ENCODE data around the gene SLC22A17. TPM values are rescaled to one million over a fixed set of nuclear protein-coding genes. Genes with fewer than 3 reads are reported as not detected.

SLC22A17 gene
- total RNA-seq, 1 donor from 2014 or later = 29.3 TPM

- H3K9me3 Mint-ChIP-seq (ENCODE audit: unreplicated experiment) = no peaks in the 10 kb centered on the region
- H3K27ac ChIP-seq (ENCODE audit: low read depth, low read length) = no peak overlapping the region
- no peak overlapping the region for H3K9ac ChIP-seq (ENCODE audit: low read length)
- DNase-seq (ENCODE audit: low read depth) (no peak), FAIRE-seq (no peak)
- H3K4me3 Mint-ChIP-seq (ENCODE audit: unreplicated experiment) = no peak overlapping the region
- TF ChIP-seq EZH2 (IDR thresholded peaks at IDR 0.05; ENCODE audit: insufficient read depth, low read length) = no peak
- TF ChIP-seq, protein P1, sequence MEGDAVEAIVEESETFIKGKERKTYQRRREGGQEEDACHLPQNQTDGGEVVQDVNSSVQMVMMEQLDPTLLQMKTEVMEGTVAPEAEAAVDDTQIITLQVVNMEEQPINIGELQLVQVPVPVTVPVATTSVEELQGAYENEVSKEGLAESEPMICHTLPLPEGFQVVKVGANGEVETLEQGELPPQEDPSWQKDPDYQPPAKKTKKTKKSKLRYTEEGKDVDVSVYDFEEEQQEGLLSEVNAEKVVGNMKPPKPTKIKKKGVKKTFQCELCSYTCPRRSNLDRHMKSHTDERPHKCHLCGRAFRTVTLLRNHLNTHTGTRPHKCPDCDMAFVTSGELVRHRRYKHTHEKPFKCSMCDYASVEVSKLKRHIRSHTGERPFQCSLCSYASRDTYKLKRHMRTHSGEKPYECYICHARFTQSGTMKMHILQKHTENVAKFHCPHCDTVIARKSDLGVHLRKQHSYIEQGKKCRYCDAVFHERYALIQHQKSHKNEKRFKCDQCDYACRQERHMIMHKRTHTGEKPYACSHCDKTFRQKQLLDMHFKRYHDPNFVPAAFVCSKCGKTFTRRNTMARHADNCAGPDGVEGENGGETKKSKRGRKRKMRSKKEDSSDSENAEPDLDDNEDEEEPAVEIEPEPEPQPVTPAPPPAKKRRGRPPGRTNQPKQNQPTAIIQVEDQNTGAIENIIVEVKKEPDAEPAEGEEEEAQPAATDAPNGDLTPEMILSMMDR (IDR thresholded peaks at IDR 0.05; ENCODE audit: insufficient read depth, low read depth, low read length) = no peak
- no peaks in the 10 kb centered on the region for H3K27me3 Mint-ChIP-seq (ENCODE audit: low read depth, unreplicated experiment)
- peaks cover 14% of the 10 kb centered on the region for H3K4me1 ChIP-seq (ENCODE audit: insufficient read depth, low read length)
- peaks cover 8% of the 10 kb centered on the region for H3K36me3 Mint-ChIP-seq (ENCODE audit: low read depth, unreplicated experiment)
- H4K20me1 ChIP-seq (ENCODE audit: insufficient read depth, low read length) = peaks cover 40% of the 10 kb centered on the region
- H3K4me3 ChIP-seq (ENCODE audit: insufficient read depth, low read depth, low read length) = no peak overlapping the region
- peaks cover 11% of the 10 kb centered on the region for H3K4me1 Mint-ChIP-seq (ENCODE audit: low read depth, unreplicated experiment)
- no peaks in the 10 kb centered on the region for H3K9me3 ChIP-seq (ENCODE audit: insufficient read depth, low read depth, low read length)
- H3K79me2 ChIP-seq (ENCODE audit: insufficient read depth, low read length) = peaks cover 33% of the 10 kb centered on the region
- no peak overlapping the region for H3K27ac Mint-ChIP-seq (ENCODE audit: unreplicated experiment)
- no peak overlapping the region for H2AFZ ChIP-seq (ENCODE audit: low read depth, low read length)
- H3K4me2 ChIP-seq (ENCODE audit: low read length) = no peak overlapping the region
- peaks cover 20% of the 10 kb centered on the region for H3K36me3 ChIP-seq (ENCODE audit: insufficient read depth, low read length)
- H3K27me3 ChIP-seq (ENCODE audit: insufficient read depth, low read length) = no peaks in the 10 kb centered on the region
Observed at GRCh38 chr14:23324993-23325392, 27.7 kb downstream of the SLC22A17 start.

- no peaks in the 10 kb centered on the region for H3K27me3 ChIP-seq (ENCODE audit: insufficient read depth, low read length)
- H3K27ac ChIP-seq (ENCODE audit: low read depth, low read length) = no peak overlapping the region
- peaks cover 40% of the 10 kb centered on the region for H4K20me1 ChIP-seq (ENCODE audit: insufficient read depth, low read length)
- no peak for TF ChIP-seq EZH2 (IDR thresholded peaks at IDR 0.05; ENCODE audit: insufficient read depth, low read length)
- TF ChIP-seq, protein P1 (IDR thresholded peaks at IDR 0.05; ENCODE audit: insufficient read depth, low read depth, low read length) = no peak
- H3K4me2 ChIP-seq (ENCODE audit: low read length) = no peak overlapping the region
- FAIRE-seq (no peak), DNase-seq (ENCODE audit: low read depth) (no peak)
- H3K36me3 ChIP-seq (ENCODE audit: insufficient read depth, low read length) = peaks cover 22% of the 10 kb centered on the region
- H3K27ac Mint-ChIP-seq (ENCODE audit: unreplicated experiment) = peak overlapping the region; percentile 11
- H3K4me1 ChIP-seq (ENCODE audit: insufficient read depth, low read length) = peaks cover 14% of the 10 kb centered on the region
- H3K36me3 Mint-ChIP-seq (ENCODE audit: low read depth, unreplicated experiment) = peaks cover 12% of the 10 kb centered on the region
- peaks cover 33% of the 10 kb centered on the region for H3K79me2 ChIP-seq (ENCODE audit: insufficient read depth, low read length)
- no peaks in the 10 kb centered on the region for H3K9me3 Mint-ChIP-seq (ENCODE audit: unreplicated experiment)
- H3K27me3 Mint-ChIP-seq (ENCODE audit: low read depth, unreplicated experiment) = no peaks in the 10 kb centered on the region
- H3K4me3 Mint-ChIP-seq (ENCODE audit: unreplicated experiment) = peak overlapping the region; percentile 13
- H2AFZ ChIP-seq (ENCODE audit: low read depth, low read length) = no peak overlapping the region
- no peak overlapping the region for H3K9ac ChIP-seq (ENCODE audit: low read length)
- no peaks in the 10 kb centered on the region for H3K9me3 ChIP-seq (ENCODE audit: insufficient read depth, low read depth, low read length)
- H3K4me3 ChIP-seq (ENCODE audit: insufficient read depth, low read depth, low read length) = no peak overlapping the region
- peaks cover 11% of the 10 kb centered on the region for H3K4me1 Mint-ChIP-seq (ENCODE audit: low read depth, unreplicated experiment)
Observed at GRCh38 chr14:23324455-23324846, 28.2 kb downstream of the SLC22A17 start.

DNA sequence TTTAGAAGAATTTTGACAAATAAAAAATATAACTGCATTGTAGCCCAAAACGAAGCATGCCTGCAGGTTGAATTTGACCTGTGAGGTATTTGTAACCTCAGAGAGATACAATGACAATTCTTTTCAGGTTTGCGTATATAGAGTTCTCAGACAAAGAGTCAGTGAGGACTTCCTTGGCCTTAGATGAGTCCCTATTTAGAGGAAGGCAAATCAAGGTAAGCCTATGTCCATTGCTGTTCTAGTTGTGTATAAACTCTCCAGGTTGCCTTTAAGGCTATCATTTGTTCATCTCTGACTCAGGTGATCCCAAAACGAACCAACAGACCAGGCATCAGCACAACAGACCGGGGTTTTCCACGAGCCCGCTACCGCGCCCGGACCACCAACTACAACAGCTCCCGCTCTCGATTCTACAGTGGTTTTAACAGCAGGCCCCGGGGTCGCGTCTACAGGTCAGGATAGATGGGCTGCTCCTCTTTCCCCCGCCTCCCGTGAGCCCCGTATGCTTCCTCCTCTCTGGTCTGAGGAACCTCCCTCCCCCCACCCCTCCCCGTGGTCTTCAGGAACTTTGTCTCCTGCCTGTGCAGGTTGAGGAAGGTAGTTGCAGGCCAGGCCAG, 28.7 kb downstream of the SLC22A17 start:
- no peaks in the 10 kb centered on the region for H3K9me3 ChIP-seq (ENCODE audit: insufficient read depth, low read depth, low read length)
- peaks cover 33% of the 10 kb centered on the region for H3K79me2 ChIP-seq (ENCODE audit: insufficient read depth, low read length)
- H2AFZ ChIP-seq (ENCODE audit: low read depth, low read length) = no peak overlapping the region
- H3K4me1 ChIP-seq (ENCODE audit: insufficient read depth, low read length) = peaks cover 14% of the 10 kb centered on the region
- Mint-ChIP-seq H3K27ac (ENCODE audit: unreplicated experiment) (peak overlapping the region; percentile 11), H3K9me3 (ENCODE audit: unreplicated experiment) (no peaks in the 10 kb centered on the region), H3K4me3 (ENCODE audit: unreplicated experiment) (peak overlapping the region; percentile 88), H3K27me3 (ENCODE audit: low read depth, unreplicated experiment) (no peaks in the 10 kb centered on the region), H3K36me3 (ENCODE audit: low read depth, unreplicated experiment) (peaks cover 12% of the 10 kb centered on the region), H3K4me1 (ENCODE audit: low read depth, unreplicated experiment) (peaks cover 11% of the 10 kb centered on the region)
- H4K20me1 ChIP-seq (ENCODE audit: insufficient read depth, low read length) = peaks cover 40% of the 10 kb centered on the region
- peak overlapping the region; percentile 88 for H3K4me2 ChIP-seq (ENCODE audit: low read length)
- H3K9ac ChIP-seq (ENCODE audit: low read length) = no peak overlapping the region
- no peak for FAIRE-seq
- H3K27ac ChIP-seq (ENCODE audit: low read depth, low read length) = no peak overlapping the region
- no peak overlapping the region for H3K4me3 ChIP-seq (ENCODE audit: insufficient read depth, low read depth, low read length)
- H3K27me3 ChIP-seq (ENCODE audit: insufficient read depth, low read length) = no peaks in the 10 kb centered on the region
- no peak for DNase-seq (ENCODE audit: low read depth)
- H3K36me3 ChIP-seq (ENCODE audit: insufficient read depth, low read length) = peaks cover 23% of the 10 kb centered on the region
- TF ChIP-seq, protein P1 (IDR thresholded peaks at IDR 0.05; ENCODE audit: insufficient read depth, low read depth, low read length) = no peak
- TF ChIP-seq EZH2 (IDR thresholded peaks at IDR 0.05; ENCODE audit: insufficient read depth, low read length) = no peak

All from astrocyte (in vitro differentiated cells and primary cell).